ENCODE results near the gene STAB2. TPM values are rescaled to one million over a fixed set of nuclear protein-coding genes. Genes with fewer than 3 reads are reported as not detected.

The STAB2 gene
- polyA plus RNA-seq, 2 donors: 0.02 to 0.09 TPM

- H3K4me1 ChIP-seq (ENCODE audit: control insufficient read depth in 2 of 2, insufficient read depth in 2 of 2, low read length in 1 of 2): no peaks in the 10 kb centered on the region
- H3K27ac ChIP-seq (ENCODE audit: low read depth in 2 of 2, low read length in 1 of 2): no peak overlapping the region
- H3K27me3 ChIP-seq (ENCODE audit: control insufficient read depth in 1 of 2, insufficient read depth in 2 of 2, low read length in 2 of 2): no peaks in the 10 kb centered on the region
- 54 to 78% methylated on average over 2 of the region's 2 CpGs for WGBS, 2 donors
- H3K9me3 ChIP-seq (ENCODE audit: control insufficient read depth in 2 of 2, insufficient read depth in 1 of 2, low read depth in 1 of 2, low read length in 1 of 2): no peaks in the 10 kb centered on the region
- H3K36me3 ChIP-seq (ENCODE audit: control insufficient read depth in 2 of 2, insufficient read depth in 2 of 2, low read length in 1 of 2): no peaks in the 10 kb centered on the region
- H3K4me3 ChIP-seq (ENCODE audit: low read depth in 1 of 2, low read length in 2 of 2): no peak overlapping the region
These were observed 90.8 kb downstream of the STAB2 start for GRCh38 chr12:103677905-103678304.

GRCh38 chr12:103679421-103680170 lies 92.5 kb downstream of the STAB2 start:
- H3K4me3 ChIP-seq (ENCODE audit: low read depth in 1 of 2, low read length in 2 of 2): no peak overlapping the region
- no peaks in the 10 kb centered on the region for H3K9me3 ChIP-seq (ENCODE audit: control insufficient read depth in 2 of 2, insufficient read depth in 1 of 2, low read depth in 1 of 2, low read length in 1 of 2)
- H3K27ac ChIP-seq (ENCODE audit: low read depth in 2 of 2, low read length in 1 of 2): no peak overlapping the region
- H3K27me3 ChIP-seq (ENCODE audit: control insufficient read depth in 1 of 2, insufficient read depth in 2 of 2, low read length in 2 of 2): no peaks in the 10 kb centered on the region
- WGBS, 2 donors: 59 to 68% methylated on average over 7 of the region's 7 CpGs
- no peaks in the 10 kb centered on the region for H3K36me3 ChIP-seq (ENCODE audit: control insufficient read depth in 2 of 2, insufficient read depth in 2 of 2, low read length in 1 of 2)
- no peaks in the 10 kb centered on the region for H3K4me1 ChIP-seq (ENCODE audit: control insufficient read depth in 2 of 2, insufficient read depth in 2 of 2, low read length in 1 of 2)

GRCh38 chr12:103680591-103681141 lies 93.6 kb downstream of the STAB2 start:
- Histone ChIP-seq H3K4me3 (ENCODE audit: low read depth in 1 of 2, low read length in 2 of 2) (no peak overlapping the region), H3K36me3 (ENCODE audit: control insufficient read depth in 2 of 2, insufficient read depth in 2 of 2, low read length in 1 of 2) (no peaks in the 10 kb centered on the region), H3K27ac (ENCODE audit: low read depth in 2 of 2, low read length in 1 of 2) (no peak overlapping the region), H3K27me3 (ENCODE audit: control insufficient read depth in 1 of 2, insufficient read depth in 2 of 2, low read length in 2 of 2) (no peaks in the 10 kb centered on the region), H3K9me3 (ENCODE audit: control insufficient read depth in 2 of 2, insufficient read depth in 1 of 2, low read depth in 1 of 2, low read length in 1 of 2) (no peaks in the 10 kb centered on the region), H3K4me1 (ENCODE audit: control insufficient read depth in 2 of 2, insufficient read depth in 2 of 2, low read length in 1 of 2) (no peaks in the 10 kb centered on the region)
- WGBS, 2 donors: 37 to 60% methylated on average over 7 of the region's 7 CpGs

GRCh38 chr12:103686026-103686425 lies 99.0 kb downstream of the STAB2 start:
- Histone ChIP-seq H3K4me1 (ENCODE audit: control insufficient read depth in 2 of 2, insufficient read depth in 2 of 2, low read length in 1 of 2) (no peaks in the 10 kb centered on the region), H3K4me3 (ENCODE audit: low read depth in 1 of 2, low read length in 2 of 2) (no peak overlapping the region), H3K27ac (ENCODE audit: low read depth in 2 of 2, low read length in 1 of 2) (no peak overlapping the region), H3K9me3 (ENCODE audit: control insufficient read depth in 2 of 2, insufficient read depth in 1 of 2, low read depth in 1 of 2, low read length in 1 of 2) (no peaks in the 10 kb centered on the region), H3K27me3 (ENCODE audit: control insufficient read depth in 1 of 2, insufficient read depth in 2 of 2, low read length in 2 of 2) (no peaks in the 10 kb centered on the region), H3K36me3 (ENCODE audit: control insufficient read depth in 2 of 2, insufficient read depth in 2 of 2, low read length in 1 of 2) (no peaks in the 10 kb centered on the region)
- WGBS, 2 donors: 73 to 75% methylated on average over 6 of the region's 6 CpGs

GRCh38 chr12:103687253-103687652 lies 100.2 kb downstream of the STAB2 start:
- Histone ChIP-seq H3K27ac (ENCODE audit: low read depth in 2 of 2, low read length in 1 of 2) (no peak overlapping the region), H3K36me3 (ENCODE audit: control insufficient read depth in 2 of 2, insufficient read depth in 2 of 2, low read length in 1 of 2) (no peaks in the 10 kb centered on the region), H3K4me1 (ENCODE audit: control insufficient read depth in 2 of 2, insufficient read depth in 2 of 2, low read length in 1 of 2) (no peaks in the 10 kb centered on the region), H3K9me3 (ENCODE audit: control insufficient read depth in 2 of 2, insufficient read depth in 1 of 2, low read depth in 1 of 2, low read length in 1 of 2) (no peaks in the 10 kb centered on the region), H3K27me3 (ENCODE audit: control insufficient read depth in 1 of 2, insufficient read depth in 2 of 2, low read length in 2 of 2) (no peaks in the 10 kb centered on the region), H3K4me3 (ENCODE audit: low read depth in 1 of 2, low read length in 2 of 2) (no peak overlapping the region)
- 62 to 76% methylated on average over 2 of the region's 2 CpGs for WGBS, 2 donors

GRCh38 chr12:103688376-103689063 lies 101.4 kb downstream of the STAB2 start:
- Histone ChIP-seq H3K27me3 (ENCODE audit: control insufficient read depth in 1 of 2, insufficient read depth in 2 of 2, low read length in 2 of 2) (no peaks in the 10 kb centered on the region), H3K36me3 (ENCODE audit: control insufficient read depth in 2 of 2, insufficient read depth in 2 of 2, low read length in 1 of 2) (no peaks in the 10 kb centered on the region)
- WGBS, 2 donors: 69 to 72% methylated on average over 6 of the region's 6 CpGs

GRCh38 chr12:103690426-103690825 lies 103.4 kb downstream of the STAB2 start:
- 75% methylated on average over 2 of the region's 2 CpGs for WGBS, 2 donors
- H3K9me3 ChIP-seq (ENCODE audit: control insufficient read depth in 2 of 2, insufficient read depth in 1 of 2, low read depth in 1 of 2, low read length in 1 of 2): no peaks in the 10 kb centered on the region
- H3K36me3 ChIP-seq (ENCODE audit: control insufficient read depth in 2 of 2, insufficient read depth in 2 of 2, low read length in 1 of 2): no peaks in the 10 kb centered on the region
- no peaks in the 10 kb centered on the region for H3K27me3 ChIP-seq (ENCODE audit: control insufficient read depth in 1 of 2, insufficient read depth in 2 of 2, low read length in 2 of 2)
- no peak overlapping the region for H3K27ac ChIP-seq (ENCODE audit: low read depth in 2 of 2, low read length in 1 of 2)
- H3K4me1 ChIP-seq (ENCODE audit: control insufficient read depth in 2 of 2, insufficient read depth in 2 of 2, low read length in 1 of 2): no peaks in the 10 kb centered on the region
- no peak overlapping the region for H3K4me3 ChIP-seq (ENCODE audit: low read depth in 1 of 2, low read length in 2 of 2)

More at GRCh38 chr12:103688376-103689063, 101.4 kb downstream of the STAB2 start:
- H3K27ac ChIP-seq (ENCODE audit: low read depth in 2 of 2, low read length in 1 of 2): no peak overlapping the region
- no peaks in the 10 kb centered on the region for H3K9me3 ChIP-seq (ENCODE audit: control insufficient read depth in 2 of 2, insufficient read depth in 1 of 2, low read depth in 1 of 2, low read length in 1 of 2)
- no peak overlapping the region for H3K4me3 ChIP-seq (ENCODE audit: low read depth in 1 of 2, low read length in 2 of 2)
- no peaks in the 10 kb centered on the region for H3K4me1 ChIP-seq (ENCODE audit: control insufficient read depth in 2 of 2, insufficient read depth in 2 of 2, low read length in 1 of 2)

- WGBS, 2 donors: 85 to 88% methylated on average over 3 of the region's 3 CpGs
- Histone ChIP-seq H3K27me3 (ENCODE audit: control insufficient read depth in 1 of 2, insufficient read depth in 2 of 2, low read length in 2 of 2) (no peaks in the 10 kb centered on the region), H3K9me3 (ENCODE audit: control insufficient read depth in 2 of 2, insufficient read depth in 1 of 2, low read depth in 1 of 2, low read length in 1 of 2) (no peaks in the 10 kb centered on the region), H3K4me3 (ENCODE audit: low read depth in 1 of 2, low read length in 2 of 2) (no peak overlapping the region), H3K27ac (ENCODE audit: low read depth in 2 of 2, low read length in 1 of 2) (no peak overlapping the region), H3K4me1 (ENCODE audit: control insufficient read depth in 2 of 2, insufficient read depth in 2 of 2, low read length in 1 of 2) (no peaks in the 10 kb centered on the region), H3K36me3 (ENCODE audit: control insufficient read depth in 2 of 2, insufficient read depth in 2 of 2, low read length in 1 of 2) (no peaks in the 10 kb centered on the region)
These were observed 104.0 kb downstream of the STAB2 start for GRCh38 chr12:103691063-103691462.

GRCh38 chr12:103696101-103696500 lies 109.0 kb downstream of the STAB2 start:
- H3K36me3 ChIP-seq (ENCODE audit: control insufficient read depth in 2 of 2, insufficient read depth in 2 of 2, low read length in 1 of 2): no peaks in the 10 kb centered on the region
- WGBS, 2 donors: 82 to 85% methylated on average over 5 of the region's 5 CpGs
- H3K27ac ChIP-seq (ENCODE audit: low read depth in 2 of 2, low read length in 1 of 2): no peak overlapping the region
- peaks cover 0 to 3% of the 10 kb centered on the region in 2 donors for H3K4me1 ChIP-seq (ENCODE audit: control insufficient read depth in 2 of 2, insufficient read depth in 2 of 2, low read length in 1 of 2)
- no peak overlapping the region for H3K4me3 ChIP-seq (ENCODE audit: low read depth in 1 of 2, low read length in 2 of 2)
- no peaks in the 10 kb centered on the region for H3K9me3 ChIP-seq (ENCODE audit: control insufficient read depth in 2 of 2, insufficient read depth in 1 of 2, low read depth in 1 of 2, low read length in 1 of 2)
- H3K27me3 ChIP-seq (ENCODE audit: control insufficient read depth in 1 of 2, insufficient read depth in 2 of 2, low read length in 2 of 2): no peaks in the 10 kb centered on the region

Measured in esophagus (tissue), 2 donors.